Fibroblast of peridontal ligament (primary cell): Measurements from ENCODE around the gene RAX2.

Experiments used
- DNase-seq: peaks from one replicate; pipeline ENCODE4 v3.0.0-alpha.2; 2010; ENCODE audit errors: extremely low read depth

RAX2 gene

DNA sequence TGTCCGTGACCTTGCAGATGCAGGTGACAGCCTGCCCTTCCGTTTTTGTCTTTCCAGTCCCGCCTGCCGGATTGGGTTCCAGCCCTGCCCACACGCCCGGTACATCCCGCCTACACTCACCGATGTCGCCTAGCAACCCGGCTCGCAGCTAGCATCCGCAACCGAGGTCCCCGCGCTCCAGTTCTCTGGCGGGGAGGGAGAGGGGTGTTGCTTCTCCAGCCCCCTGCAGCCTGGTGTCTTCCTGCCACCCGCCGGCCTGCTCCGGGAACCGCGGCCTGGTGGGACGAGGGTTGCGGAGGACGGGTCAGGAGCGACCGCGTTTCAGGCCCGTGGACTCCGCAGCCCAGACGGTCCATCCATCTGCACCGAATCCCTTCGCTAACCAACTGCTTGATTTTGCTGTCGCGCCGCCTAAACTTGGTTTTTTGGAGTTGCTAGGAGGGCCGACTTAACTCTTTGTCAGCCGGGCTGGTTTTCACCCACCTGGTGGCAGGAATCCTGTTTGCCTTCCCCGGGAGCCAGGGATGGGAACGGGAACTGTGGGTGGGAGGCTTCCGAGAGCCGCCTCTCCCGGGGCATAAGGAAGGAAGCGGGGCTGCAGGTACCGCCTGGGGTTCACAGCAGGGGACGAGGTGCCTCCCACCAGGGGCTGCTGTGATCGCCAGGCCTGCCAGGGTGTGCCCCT, 29.5 kb upstream of the RAX2 start:
- DNase-seq = no peak

DNA sequence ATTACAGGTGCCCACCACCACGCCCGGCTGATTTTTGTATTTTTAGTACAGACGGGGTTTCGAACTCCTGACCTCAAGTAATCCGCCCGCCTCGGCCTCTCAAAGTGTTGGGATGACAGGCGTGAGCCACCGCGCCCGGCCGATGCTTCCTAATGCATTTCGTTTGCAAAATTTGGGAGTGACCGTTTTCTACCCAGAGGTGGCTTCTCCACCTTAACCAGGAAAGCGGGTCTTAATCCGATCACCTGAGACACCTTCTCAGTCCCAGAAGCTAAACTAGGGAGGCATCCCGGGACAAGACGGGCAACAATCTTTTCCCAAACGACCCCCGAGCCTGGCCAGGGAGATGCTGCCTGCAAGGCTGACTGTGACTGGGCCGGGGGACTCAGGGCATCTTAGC, 29.0 kb upstream of the RAX2 start:
- no peak for DNase-seq

DNA sequence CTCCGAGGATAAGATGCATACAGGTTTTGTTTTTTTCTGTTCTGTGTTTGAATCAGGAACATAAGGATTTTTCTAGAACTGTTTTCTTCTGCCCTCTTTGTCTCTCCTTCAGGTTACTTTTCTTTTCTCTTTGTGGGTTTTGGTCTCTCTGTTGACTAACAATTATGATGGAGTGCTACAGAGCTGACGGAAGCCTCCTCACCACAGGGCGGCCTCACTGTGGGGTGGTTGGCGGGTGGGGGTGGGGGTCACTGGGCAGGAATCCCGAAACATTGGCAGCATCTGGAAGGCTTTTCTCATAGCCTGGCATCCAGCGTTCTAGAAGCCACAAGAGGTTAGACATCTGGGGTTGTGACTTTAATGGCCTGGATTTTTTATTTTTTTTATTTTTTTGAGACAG, 26.1 kb upstream of the RAX2 start:
- no peak for DNase-seq

DNA sequence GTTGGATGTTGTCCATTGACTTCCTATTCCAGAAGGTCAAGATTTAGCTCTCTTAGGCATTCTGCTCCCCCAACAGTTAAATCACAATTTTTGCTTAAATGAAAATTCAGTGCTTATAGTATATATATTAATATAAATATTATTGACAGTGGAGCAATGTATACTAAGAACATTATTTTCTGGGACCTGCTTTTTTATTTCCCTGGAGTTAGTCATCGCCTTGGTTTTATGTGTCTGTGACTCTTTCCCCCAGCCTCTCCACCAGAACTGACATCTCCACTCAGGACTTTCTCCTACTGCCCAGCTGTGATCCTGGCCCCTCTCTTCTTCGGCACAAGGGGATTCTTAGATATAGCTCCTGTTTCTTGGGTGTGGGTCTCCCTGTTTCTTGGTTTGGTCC, 24.3 kb upstream of the RAX2 start:
- DNase-seq = no peak

DNA sequence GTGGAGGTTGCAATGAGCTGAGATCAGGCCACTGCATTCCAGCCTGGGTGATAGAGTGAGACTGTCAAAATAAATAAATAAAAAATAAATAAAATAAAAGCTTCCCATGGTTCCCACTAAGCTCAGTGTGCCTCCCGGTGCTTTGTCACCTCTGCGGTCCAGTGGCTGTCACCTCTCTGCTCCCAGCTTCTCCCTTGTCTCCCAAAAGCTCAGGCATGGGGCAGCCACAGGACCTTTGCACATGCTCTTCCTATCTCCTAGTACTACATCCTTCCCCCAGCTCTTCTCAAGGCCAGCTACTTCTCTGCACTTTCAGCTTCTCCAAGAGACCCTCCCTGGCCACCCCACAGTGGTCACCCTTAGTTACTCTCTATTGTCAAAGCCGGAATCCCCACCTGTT, 21.8 kb upstream of the RAX2 start:
- DNase-seq = no peak

DNA sequence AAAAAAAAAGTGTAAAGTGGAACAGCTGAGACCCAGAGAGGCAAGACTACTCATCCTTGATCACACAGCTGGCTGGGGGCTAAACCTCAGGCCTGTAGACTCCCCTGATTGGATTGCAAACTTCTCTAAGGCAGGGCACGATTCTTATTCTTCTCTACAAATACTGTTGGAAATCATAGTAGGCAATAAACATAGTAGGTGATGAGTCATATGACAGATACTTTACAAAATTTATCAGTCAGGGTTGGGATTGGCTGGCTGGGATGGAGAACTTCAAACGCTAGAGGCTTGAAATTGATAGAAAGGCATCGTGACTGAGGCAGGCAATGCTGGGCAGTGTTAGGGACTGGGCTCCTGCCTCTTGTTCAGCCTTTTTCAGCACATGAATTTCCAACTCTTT, 20.1 kb upstream of the RAX2 start:
- DNase-seq = no peak

DNA sequence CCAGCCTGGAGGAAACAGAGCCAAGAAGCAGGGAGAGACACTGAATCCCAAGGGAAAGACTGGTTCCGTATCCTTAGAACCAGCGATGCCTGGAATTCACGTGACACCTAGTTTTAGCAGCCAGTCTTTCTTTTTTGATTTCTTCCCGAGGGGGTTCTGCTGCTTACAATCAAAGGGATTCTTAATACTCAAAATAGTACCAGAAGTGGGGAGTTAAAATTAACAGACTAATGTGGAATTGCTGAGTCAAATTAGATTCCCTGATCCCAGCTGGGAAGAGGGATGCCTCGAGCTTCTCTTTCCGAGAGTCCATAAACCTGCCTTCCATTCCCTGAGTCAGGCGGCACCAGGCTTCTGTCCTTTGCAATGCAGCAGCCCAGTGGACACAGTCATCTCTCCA, 18.9 kb upstream of the RAX2 start:
- DNase-seq = no peak

- no peak for DNase-seq
Observed at GRCh38 chr19:3790209-3790734, 18.2 kb upstream of the RAX2 start.

DNA sequence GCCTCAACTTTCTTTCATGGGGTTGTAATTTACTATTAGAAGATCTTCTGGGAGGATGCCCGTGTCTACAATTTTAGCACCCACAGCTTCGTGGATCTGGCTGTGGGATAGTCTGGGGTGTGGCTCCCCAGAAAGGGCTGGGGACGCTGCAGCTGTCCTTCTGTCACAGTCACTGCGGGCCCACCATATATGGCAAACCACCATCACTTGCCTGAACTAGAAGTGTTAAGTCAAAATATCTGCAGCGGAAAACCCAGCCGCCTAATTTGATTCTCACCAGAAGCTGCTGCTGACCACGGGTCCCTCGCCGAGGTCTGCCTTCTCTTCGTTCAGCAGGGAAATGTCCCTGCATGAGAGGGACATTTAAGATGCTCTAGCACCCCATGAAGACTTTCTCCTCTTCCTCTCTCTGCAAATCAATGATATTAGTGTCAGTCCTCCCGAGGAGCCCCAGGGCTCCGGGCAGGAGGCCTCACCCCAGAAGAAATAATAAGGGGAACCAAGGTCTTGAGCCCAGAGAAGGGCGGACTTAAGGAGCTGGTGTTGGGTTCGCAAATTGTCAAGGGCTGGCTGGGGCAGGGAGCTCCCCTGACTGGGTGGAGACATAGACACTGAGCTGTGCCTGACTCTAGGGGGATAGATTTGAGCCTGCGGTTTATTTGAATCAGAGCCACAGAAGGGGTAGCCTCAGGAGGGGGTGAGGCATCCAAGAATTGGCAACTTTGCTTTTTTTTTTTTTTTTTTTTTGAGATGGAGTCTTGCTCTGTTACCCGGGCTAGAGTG, 17.2 kb upstream of the RAX2 start:
- DNase-seq = no peak

GRCh38 chr19:3785938-3786824, 14.2 kb upstream of the RAX2 start, which contains the start of gene MATK:
Gene MATK (minus strand): TSS chr19:3786381. CDS start chr19:3785135, 1,246 bp downstream.
- DNase-seq = no peak

DNA sequence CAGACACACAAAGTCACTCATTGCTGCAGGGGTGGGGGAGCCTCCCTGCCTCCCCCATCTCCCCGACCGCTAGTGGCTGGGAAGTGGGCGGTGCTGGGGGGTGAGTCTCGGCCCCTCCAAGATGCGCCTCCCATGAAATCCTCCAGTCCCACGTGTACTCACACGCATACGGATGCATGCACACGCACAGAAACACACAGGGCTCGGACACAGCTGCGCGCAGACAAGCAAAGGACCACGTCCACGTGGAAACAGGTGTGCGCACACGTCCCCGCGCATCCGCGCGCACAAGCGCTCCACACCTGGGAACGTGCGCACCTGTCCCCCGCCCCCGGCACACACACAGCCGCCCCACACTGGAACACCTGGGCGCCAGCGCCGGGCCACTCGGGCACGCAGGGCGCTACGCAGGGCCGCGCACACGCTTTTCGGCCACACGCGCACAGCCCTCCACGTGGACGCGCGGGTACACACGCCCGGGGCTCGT, 13.5 kb upstream of the RAX2 start:
- no peak for DNase-seq

DNA sequence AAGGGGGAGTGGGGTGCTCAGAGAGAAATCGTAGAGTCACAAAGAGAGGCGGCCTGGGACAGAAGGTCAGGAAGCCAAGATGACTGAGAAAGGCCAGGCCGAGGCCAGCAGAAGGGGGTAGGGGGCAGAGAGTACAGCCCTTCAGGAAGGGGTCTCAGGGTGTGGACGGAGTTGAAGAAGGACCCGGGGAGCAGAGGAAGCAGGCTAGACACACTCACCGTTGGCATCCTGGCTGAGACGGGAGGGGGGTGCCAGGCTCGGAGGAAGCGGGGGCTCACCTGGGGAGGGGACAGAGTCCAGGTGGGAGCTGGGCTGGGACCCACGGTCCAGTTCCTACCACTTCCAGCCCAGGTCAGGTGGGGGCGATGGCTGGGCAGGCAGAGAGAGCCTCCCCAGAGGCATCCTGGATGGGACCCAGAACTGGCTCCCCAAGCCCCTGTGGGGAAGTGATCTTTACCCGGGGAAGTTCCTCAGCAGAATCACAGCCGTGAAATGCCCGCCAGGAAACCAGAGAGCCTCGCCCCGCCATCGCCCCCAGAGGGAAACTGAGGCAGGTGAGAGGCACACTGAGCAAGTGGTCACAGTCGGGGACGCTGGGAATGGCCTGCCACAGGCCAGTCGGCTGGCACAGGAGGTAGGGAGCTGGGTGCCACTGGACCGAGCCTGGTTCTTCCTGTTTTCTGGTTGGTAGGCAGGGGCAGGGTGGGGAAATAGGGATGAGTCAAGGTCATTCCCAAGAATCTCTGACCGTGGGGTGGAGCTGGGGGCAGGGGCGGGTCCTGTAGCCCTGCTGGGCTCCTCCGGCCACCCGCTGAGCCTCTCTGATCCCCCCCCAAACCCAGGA, 12.8 kb upstream of the RAX2 start:
- no peak for DNase-seq

DNA sequence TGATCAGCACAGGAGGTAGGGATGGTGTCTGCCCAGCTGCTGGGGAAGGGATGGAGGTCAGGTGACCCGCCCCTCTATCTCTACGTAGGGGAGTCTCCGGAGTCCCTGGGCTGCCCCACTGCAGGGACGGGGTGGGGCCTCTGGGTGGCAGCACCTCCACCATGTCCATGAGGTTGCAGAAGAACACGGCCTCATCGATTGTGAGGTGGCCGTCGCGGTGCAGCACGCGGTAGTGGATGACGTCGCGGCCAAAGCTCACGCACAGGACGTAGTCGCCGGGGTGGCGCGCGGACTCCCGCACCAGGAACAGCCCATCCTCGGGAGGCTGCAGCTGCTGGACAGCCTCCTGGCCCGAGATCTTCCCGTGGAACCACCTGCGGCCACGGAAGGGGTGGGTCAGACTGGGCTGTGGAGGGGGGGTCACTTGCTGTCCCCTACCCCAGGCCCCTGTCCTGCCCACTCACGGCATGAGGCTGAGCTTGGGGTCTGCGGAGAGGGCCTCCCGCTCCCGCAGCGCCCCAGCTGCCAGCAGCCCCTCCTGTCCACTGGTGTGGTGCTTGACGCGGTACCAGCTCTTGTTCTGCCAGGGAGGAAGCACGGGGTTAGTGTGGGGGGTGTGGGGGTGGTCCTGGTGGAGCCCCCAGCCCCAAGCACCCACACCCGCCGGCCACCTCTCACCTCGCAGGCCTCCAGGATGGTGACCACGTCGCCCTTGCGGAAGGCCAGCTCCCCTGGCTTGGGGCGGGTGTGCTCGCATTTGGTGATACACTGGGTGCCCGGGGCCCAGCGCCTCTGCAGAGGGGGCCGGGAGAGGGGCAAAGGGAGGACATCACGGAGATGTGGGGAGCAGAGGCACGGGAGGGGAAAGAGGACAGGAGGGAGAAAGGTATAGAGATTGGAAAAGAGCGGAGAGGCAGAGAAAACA, 11.9 kb upstream of the RAX2 start:
- no peak for DNase-seq

DNA sequence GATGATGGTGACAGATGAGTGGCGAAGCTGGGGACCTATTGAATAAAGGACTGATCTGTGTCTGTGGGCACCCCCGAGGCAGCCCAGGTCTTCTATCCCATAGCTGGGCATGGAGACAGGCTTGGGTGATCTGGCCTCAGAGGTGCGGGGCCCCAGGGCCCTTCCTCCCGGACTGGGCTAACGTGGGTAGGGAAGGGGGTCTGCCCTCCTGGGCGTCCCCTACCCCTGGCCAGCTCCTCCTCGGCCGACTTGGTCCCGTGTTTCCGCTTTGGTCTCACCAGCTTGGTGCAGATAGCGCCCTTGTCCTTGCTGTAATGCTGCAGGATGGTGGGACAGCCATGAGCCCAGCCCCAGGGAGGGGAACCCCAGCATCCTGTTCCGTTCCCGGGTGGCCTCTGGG, 10.9 kb upstream of the RAX2 start:
- no peak for DNase-seq

DNA sequence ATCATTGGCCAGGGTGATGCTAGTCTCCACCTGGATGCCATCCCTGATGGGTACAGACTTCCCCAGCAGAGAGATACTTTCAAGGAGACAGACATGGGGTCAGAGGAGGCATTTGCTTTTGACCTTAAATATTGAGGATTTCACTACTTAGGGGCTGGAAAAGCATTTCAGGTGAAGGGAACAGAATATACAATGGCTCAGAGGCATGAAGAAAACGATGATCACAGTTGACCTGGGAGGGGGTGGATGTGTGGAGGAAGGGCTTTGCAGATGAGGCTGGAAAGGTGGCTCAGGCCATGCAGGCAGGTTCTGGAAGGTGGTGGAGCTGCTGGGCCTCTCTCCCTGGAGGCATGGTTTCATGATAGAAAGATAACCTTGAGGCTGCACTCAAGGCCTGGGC, 10.3 kb upstream of the RAX2 start:
- no peak for DNase-seq

DNA sequence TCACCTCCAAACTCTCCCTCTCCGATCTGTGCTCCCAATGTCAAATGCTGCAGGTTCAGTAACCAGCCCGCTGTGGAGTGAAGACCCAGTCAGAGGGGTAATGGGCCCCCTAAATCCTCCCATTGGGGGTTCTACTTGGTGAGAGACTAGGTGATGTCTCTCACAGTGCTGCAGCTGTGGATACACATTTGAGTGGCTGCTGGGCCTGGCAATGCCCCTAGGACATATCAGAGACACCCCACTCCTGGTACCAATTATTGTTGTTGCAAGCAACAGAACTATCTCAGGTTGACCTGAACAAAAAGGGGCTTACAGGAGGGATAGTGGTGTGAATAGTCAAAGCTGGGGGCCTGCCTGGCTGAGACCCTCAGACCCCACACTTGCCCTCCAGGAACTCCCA, 9.6 kb upstream of the RAX2 start:
- no peak for DNase-seq

GRCh38 chr19:3780786-3781304, 8.8 kb upstream of the RAX2 start:
- no peak for DNase-seq

DNA sequence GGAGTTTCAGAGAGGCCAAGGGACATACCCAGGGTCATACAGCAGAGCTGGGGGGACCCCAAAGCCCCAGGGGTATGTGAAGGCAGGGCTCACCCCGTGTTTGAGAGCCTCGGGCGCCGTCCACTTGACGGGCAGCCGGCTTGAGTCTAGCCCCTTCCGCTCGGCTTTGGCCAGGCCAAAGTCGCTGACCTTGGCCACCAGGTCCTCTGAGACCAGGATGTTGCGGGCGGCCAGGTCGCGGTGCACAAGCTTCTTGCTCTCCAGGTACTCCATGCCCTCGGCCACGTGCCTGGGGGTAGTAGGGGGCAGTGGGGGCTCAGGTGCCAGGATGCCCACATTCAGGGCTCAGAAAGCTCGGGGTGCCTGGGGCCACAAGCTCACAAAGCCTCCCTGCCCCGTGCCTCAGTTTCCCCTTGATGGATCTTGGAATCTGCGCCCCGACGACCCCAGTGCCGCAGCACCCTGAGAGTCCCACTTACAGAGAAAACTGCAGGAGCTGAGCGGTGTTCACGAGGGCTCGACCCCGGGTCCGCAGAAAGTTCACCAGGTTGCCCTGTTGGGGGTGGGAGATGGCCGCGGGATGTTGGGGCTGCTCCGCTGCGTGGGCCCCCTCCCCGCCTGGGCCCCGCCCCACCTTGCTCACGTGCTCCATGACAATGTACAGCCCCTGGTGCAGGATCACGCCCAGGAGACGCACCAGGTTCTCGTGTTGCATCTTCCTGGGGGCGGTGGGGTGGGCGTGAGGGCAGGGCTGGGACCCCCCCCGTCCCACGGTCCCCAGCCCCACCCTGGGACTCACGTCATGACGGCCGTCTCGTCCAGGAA, 7.1 kb upstream of the RAX2 start:
- DNase-seq = no peak
